Activated T-helper 1 cell treated with anti-CD3 and anti-CD28 coated beads, Interleukin-12 subunit alpha, Interleukin-12 subunit beta, Interleukin-2, Interleukin-4 antibody, amounts not matched to agents 30 ng/mL and 10 ng/mL and 1 ng/mL, durations not matched to agents 14 hours and 24 hours and 36 hours (primary cell): ENCODE data around the gene PROB1. TPM values are rescaled to one million over a fixed set of nuclear protein-coding genes. Genes with fewer than 3 reads are reported as not detected.
A peak's percentile ranks its signal among the peaks of the same experiment; 100 is the strongest.
"Not testable (repeated sequence)": the region's sequence is repeated elsewhere in the genome, so short reads cannot be mapped to it uniquely, and the experiment has no call there.

Experiments
- DNase-seq: peaks from one replicate; pipeline ENCODE4 v3.0.0; 2021; ENCODE audit warnings: low spot score
- H3K27ac Mint-ChIP-seq: one replicate; pipeline ENCODE4 v1.8.0; 2021; ENCODE audit warnings: mild to moderate bottlenecking, mixed read lengths
- H3K27me3 Mint-ChIP-seq: one replicate; pipeline ENCODE4 v1.8.0; 2022; ENCODE audit warnings: mild to moderate bottlenecking, moderate library complexity, mixed read lengths; ENCODE audit not compliant: insufficient read depth
- H3K36me3 Mint-ChIP-seq: one replicate; pipeline ENCODE4 v1.8.0; 2021; ENCODE audit warnings: low read depth, mixed read lengths
- H3K4me1 Mint-ChIP-seq: one replicate; pipeline ENCODE4 v1.8.0; 2021; ENCODE audit warnings: low read depth, mixed read lengths
- H3K4me3 Mint-ChIP-seq: one replicate; pipeline ENCODE4 v1.8.0; 2021; ENCODE audit warnings: mild to moderate bottlenecking, moderate library complexity, mixed read lengths
- H3K9me3 Mint-ChIP-seq: one replicate; pipeline ENCODE4 v1.8.0; 2021; ENCODE audit warnings: mixed read lengths
- intact Hi-C: fragments of 100-400 bp; cut with micrococcal nuclease; formaldehyde crosslinking; loops from one replicate; pipeline ENCODE4 v1.15.1; 2024
- total RNA-seq: library from RNA; stranded (reverse); gene quantifications from 2 replicates; pipeline ENCODE4 v1.2.3, GENCODE V29; 2022

Gene PROB1
- total RNA-seq, 1 donor from 2014 or later, result 9.3 TPM

DNA sequence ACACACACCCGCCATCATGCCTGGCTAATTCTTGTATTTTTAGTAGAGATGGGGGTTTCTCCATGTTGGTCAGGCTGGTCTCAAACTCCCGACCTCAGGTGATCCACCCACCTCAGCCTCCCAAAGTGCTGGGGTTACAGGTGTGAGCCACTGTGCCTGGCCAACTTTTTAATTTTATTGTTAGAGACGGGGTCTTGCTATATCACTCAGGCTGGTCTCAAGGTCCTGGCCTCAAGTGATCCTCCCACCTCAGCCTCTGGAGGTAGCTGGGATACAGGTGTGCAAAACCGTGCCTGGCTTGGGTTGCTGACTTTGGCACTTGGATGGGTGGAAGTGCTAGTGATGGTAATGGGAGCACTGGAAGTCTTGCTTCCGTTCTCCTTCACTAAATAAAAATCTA is 14.2 kb upstream of the PROB1 start:
- DNase-seq, H3K9me3 Mint-ChIP-seq, H3K4me3 Mint-ChIP-seq, intact Hi-C loops, H3K27me3 Mint-ChIP-seq, H3K27ac Mint-ChIP-seq: not testable (repeated sequence)
- peaks cover 53% of the 10 kb centered on the region for H3K4me1 Mint-ChIP-seq
- peaks cover 25% of the 10 kb centered on the region for H3K36me3 Mint-ChIP-seq

DNA sequence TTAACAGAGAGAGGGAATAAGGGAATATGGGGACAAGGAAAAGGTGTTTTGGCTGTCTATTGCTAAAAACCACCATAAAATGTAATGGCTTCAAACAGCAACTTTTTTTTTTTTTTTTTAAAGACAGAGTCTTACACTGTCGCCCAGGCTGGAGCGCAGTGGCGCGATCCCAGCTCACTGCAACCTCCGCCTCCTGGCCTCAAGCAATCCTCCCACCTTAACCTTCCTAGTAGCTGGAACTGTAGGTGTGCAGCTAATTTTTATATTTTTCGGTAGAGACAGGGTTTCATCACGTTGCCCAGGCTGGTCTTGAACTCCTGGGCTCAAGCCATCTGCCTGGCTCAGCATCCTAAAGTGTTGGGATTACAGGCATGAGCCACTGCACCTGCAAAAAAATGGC is 13.3 kb upstream of the PROB1 start:
- intact Hi-C loops, result no loop called here
- no peak for DNase-seq
- Mint-ChIP-seq H3K9me3 (no peaks in the 10 kb centered on the region), H3K27ac (no peak overlapping the region), H3K36me3 (peaks cover 17% of the 10 kb centered on the region), H3K4me3 (no peak overlapping the region), H3K27me3 (no peaks in the 10 kb centered on the region), H3K4me1 (peaks cover 53% of the 10 kb centered on the region)

DNA sequence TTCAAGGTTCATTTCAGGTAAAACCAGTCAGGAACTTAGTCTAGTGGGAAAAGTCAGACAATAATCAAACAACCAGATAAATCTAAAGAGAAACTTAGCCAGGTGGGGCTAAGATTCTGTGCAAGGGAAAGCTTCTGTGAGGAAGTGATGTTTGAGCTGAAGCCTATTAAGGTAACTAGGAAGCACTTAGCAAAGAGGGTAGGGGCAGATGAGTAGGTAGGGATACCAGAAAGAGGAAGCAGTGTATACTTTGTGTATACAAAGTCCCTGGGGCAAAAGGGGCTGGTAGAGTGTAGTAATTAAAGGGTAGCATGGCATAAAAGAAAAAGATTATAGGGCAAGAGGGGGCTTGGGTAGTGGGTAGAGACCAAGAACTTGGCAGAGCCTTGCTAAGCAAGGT is 12.6 kb upstream of the PROB1 start:
- Mint-ChIP-seq H3K36me3 (peaks cover 11% of the 10 kb centered on the region), H3K27ac (no peak overlapping the region)

DNA sequence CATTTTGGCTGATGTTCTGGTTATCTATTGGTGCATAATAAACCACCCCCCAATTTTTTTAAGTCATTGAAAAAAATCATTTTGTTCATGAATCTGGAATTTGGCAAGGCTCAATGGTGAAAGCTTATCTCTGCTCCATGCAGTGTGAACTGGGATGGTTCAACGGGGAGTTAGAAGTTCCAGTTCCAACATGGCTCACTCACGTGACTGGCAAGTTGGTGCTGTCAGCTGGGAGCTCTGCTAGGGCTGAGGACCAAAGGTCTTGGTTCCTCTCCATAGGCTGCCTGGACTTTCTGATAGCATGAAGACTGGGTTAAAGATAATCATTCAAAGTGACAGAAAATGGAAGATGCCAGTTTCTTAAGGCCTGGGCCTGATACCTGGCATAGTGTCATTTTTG is 12.1 kb upstream of the PROB1 start:
- H3K27me3 Mint-ChIP-seq, result no peaks in the 10 kb centered on the region
- H3K9me3 Mint-ChIP-seq, result no peaks in the 10 kb centered on the region
- no peak overlapping the region for H3K4me3 Mint-ChIP-seq
- H3K4me1 Mint-ChIP-seq, result peaks cover 52% of the 10 kb centered on the region
- H3K27ac Mint-ChIP-seq, result no peak overlapping the region
- intact Hi-C loops, result no loop called here
- peaks cover 6% of the 10 kb centered on the region for H3K36me3 Mint-ChIP-seq
- DNase-seq, result no peak

More for the DNA sequence above, 12.6 kb upstream of the PROB1 start:
- intact Hi-C loops, result no loop called here
- DNase-seq, result no peak
- Mint-ChIP-seq H3K4me3 (no peak overlapping the region), H3K27me3 (no peaks in the 10 kb centered on the region), H3K4me1 (peaks cover 53% of the 10 kb centered on the region), H3K9me3 (no peaks in the 10 kb centered on the region)

DNA sequence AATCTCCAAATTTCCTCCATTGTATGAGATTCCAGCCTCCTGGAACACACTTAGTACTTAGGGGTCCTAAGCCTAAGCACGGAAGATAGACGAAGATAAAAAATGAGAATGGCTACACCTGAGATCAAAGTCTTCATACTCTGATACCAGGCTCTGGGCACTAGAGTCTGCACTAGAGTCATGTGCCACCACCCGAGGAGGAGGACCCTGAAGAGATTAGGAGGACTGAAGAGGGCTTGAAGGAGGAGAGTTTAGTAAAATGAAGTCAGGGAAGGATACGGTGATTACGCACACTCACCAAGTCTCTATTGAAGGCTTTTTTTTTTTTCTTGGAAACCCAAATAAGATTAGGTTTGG is 9.6 kb upstream of the PROB1 start:
- peak overlapping the region; percentile 100 for H3K27ac Mint-ChIP-seq
- peak overlapping the region; percentile 91 for H3K4me3 Mint-ChIP-seq
- H3K4me1 Mint-ChIP-seq, result peaks cover 42% of the 10 kb centered on the region
- H3K27me3 Mint-ChIP-seq, result no peaks in the 10 kb centered on the region
- intact Hi-C loops, result loop anchor here (1.0 to 5.0 kb wide), 11 partner anchors 11 to 1072 kb away; partner anchors contain the start of genes CDC25C, DNAJC18, EGR1 and ETF1
- H3K9me3 Mint-ChIP-seq, result no peaks in the 10 kb centered on the region
- H3K36me3 Mint-ChIP-seq, result peaks cover 3% of the 10 kb centered on the region
- DNase-seq, result no peak

DNA sequence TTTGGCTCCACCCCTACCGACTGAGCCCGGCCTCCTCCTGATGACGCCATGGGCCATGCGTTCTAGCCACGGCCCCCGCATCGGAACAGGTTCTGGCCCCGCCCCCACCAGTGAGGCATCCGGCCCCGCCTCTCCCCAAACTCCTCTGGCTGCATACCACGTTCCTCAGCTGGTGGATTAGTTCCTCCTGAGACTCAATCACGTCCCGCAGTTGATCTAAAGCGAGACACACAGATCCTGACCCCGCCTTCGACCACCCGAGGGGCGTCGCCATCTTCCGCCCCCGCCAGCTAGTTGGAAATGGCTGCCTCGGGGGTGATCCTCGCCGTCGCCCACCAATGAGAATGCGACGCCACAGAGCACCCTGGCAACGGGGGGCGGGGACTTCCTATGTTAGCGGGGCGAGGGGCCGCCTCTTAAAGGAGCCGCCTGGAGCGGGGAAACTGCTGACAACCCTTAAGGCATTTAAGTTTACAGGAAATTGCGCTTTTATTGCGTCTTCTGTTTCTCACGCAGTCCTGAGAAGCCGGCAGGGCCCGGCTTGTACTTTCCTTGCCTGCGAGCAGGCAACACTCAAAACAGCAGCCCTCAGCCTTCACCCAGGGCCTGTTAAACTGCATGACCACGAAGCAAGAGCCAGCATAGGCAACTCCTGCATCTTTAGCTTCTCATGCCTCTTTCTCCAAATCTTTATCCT is 9.0 kb upstream of the PROB1 start, which contains the start of gene SPATA24:
TSS of gene SPATA24 (minus strand) at position 303 of the 697 bp plus-strand sequence. CDS start at position 274, 29 bp downstream.
- peak within 1 kb of the TSS; percentile 100 for H3K27ac Mint-ChIP-seq
- intact Hi-C loops, result loop anchor here (1.0 to 5.0 kb wide), 12 partner anchors 11 to 1072 kb away; partner anchors contain the start of genes CDC25C, DNAJC18, EGR1 and ETF1
- H3K36me3 Mint-ChIP-seq, result peaks cover 3% of the 10 kb centered on the region
- no peaks in the 10 kb centered on the region for H3K9me3 Mint-ChIP-seq
- peak within 1 kb of the TSS; percentile 91 for H3K4me3 Mint-ChIP-seq
- H3K27me3 Mint-ChIP-seq, result no peaks in the 10 kb centered on the region
- peak; percentile 98 for DNase-seq
- peaks cover 47% of the 10 kb centered on the region for H3K4me1 Mint-ChIP-seq

DNA sequence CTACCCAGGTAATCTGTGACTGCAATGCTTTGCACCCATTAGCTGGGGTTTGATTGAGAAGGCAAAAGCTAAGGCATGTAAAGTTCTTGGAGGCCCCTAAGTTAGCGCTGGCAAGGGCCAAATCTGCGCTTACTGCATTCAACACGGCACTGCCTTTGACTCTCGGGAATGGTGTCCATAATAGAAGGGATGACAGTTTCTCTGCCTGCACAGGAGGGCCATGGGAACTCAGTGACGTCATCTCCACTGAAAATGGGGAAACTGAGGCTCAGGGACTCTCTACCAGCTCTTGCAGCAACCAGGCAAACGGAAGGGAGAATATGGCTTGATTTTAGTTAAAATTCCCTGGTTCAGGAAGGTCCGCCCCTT is 8.5 kb upstream of the PROB1 start:
- Mint-ChIP-seq H3K36me3 (peaks cover 3% of the 10 kb centered on the region), H3K4me3 (peak overlapping the region; percentile 91), H3K4me1 (peaks cover 47% of the 10 kb centered on the region), H3K27me3 (no peaks in the 10 kb centered on the region), H3K27ac (peak overlapping the region; percentile 100), H3K9me3 (no peaks in the 10 kb centered on the region)
- DNase-seq, result no peak
- intact Hi-C loops, result loop anchor here (1.0 to 5.0 kb wide), 3 partner anchors 936 to 1071 kb away; partner anchors contain the start of genes CDC25C, EGR1 and REEP2

DNA sequence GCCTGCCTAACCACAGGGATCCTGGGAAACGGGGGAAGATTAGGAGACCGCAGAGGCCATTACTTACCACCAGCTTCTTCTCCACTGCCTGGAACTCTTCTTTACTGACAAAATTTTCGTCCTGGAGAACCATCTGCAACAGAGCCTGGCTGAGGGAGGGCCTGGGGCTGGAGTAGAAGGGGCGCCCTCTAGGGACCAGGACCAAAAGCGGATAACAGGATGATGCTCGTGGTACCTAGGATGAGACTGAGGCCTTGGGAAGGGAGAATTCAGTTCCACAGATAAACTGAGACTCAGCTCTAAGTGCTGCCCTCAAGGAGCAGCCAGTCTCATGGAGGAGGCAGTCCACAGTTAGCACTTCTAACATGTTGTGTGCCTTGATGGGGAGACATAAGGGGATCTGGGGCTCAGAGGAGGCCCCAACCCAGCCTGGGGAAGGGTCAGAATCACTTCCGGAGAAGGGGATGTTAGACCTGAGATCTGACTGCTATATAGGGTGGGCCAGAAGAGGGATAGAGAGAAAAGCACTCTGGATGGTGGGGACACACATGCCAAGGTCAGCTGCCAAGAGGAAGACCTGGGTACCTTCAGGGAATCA is 7.8 kb upstream of the PROB1 start:
- peak overlapping the region; percentile 91 for H3K4me3 Mint-ChIP-seq
- H3K9me3 Mint-ChIP-seq, result no peaks in the 10 kb centered on the region
- H3K27ac Mint-ChIP-seq, result peak overlapping the region; percentile 100
- peaks cover 43% of the 10 kb centered on the region for H3K4me1 Mint-ChIP-seq
- H3K36me3 Mint-ChIP-seq, result peaks cover 1% of the 10 kb centered on the region
- intact Hi-C loops, result loop anchor here (1.0 to 5.0 kb wide), 3 partner anchors 935 to 1070 kb away; partner anchors contain the start of genes CDC25C, EGR1 and REEP2
- H3K27me3 Mint-ChIP-seq, result no peaks in the 10 kb centered on the region
- DNase-seq, result no peak

DNA sequence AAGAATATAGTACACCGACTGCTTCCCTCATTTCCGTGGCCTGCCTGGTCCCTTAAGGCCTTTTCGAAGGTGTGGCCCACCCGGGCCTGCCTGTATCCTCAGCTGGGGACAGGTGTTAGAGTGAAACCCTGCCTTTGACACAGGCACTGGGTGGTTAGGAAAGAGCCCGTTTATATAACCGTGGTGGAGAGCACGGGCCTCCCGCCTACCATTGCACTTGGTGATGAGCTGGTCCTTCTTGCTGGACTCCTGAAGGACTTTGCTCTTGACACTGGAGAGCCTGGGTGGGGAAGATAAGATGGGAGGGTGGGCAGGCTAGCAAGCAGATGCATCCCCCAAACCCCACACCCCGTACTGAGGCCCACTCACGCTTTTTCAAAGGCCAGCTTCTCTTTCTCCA is 6.6 kb upstream of the PROB1 start:
- Mint-ChIP-seq H3K4me1 (peaks cover 43% of the 10 kb centered on the region), H3K9me3 (no peaks in the 10 kb centered on the region), H3K4me3 (no peak overlapping the region), H3K36me3 (peaks cover 6% of the 10 kb centered on the region), H3K27me3 (no peaks in the 10 kb centered on the region), H3K27ac (no peak overlapping the region)
- intact Hi-C loops, result loop anchor here (5.0 kb wide), 2 partner anchors 934 to 1069 kb away; partner anchors contain the start of genes CDC25C and EGR1
- DNase-seq, result no peak

DNA sequence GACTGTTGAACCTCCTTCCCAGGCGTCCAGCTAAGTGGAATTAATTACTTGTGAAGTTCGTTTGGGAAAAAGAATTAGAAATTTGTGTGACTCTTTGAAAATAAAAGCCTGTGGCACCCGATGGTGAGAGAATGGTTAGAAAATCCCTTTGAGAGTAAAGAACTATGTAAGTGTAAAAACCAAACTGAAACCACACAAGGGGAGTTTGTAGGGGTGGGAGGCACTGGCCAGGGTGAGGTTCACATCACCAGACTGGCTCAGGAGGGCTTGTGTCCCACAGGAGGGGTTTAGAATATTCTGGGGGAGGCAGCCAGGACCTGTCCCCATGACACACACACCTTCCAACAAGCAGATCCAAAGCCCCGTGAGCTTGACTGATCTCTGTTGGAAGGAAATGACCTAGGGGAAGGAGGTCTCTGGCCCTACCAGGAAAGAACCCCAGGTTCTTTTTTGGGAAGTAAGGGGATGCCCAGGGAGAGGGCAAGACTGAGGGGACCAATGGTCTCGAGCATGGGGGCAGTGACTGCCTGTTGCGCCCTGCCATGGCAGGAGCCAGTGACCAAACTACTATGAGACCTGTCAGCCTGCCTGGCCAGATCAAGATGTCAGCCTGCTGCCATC is 4.7 kb upstream of the PROB1 start:
- Mint-ChIP-seq H3K9me3 (no peaks in the 10 kb centered on the region), H3K4me3 (no peak overlapping the region), H3K27ac (peak overlapping the region; percentile 24), H3K27me3 (no peaks in the 10 kb centered on the region), H3K4me1 (peaks cover 53% of the 10 kb centered on the region), H3K36me3 (peaks cover 9% of the 10 kb centered on the region)
- intact Hi-C loops, result loop anchor here (5.0 kb wide), 2 partner anchors 932 to 1067 kb away; partner anchors contain the start of genes CDC25C and EGR1
- DNase-seq, result no peak

DNA sequence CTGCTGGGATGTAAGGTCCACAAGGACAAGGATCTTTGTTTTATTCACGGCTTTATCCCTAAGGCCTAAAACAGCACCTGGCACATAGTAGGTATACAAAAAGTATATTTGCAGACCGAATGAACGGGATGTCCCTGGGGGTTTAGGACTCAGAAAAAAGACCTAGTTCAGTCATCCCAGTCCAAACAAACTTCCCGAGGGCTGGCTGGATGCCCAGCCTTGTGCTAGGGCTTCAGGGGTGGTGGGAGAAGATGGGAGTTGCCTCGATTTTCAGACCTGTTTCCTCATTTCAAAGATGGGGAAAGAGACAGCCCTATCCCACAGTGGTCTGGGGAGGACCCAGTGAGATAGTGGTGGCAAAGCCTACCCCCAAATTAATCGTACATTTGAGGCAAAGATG is 3.0 kb upstream of the PROB1 start:
- Mint-ChIP-seq H3K27me3 (no peaks in the 10 kb centered on the region), H3K4me1 (peaks cover 36% of the 10 kb centered on the region), H3K27ac (peak overlapping the region; percentile 31), H3K4me3 (no peak overlapping the region), H3K36me3 (peaks cover 9% of the 10 kb centered on the region), H3K9me3 (no peaks in the 10 kb centered on the region)
- no peak for DNase-seq
- intact Hi-C loops, result no loop called here

DNA sequence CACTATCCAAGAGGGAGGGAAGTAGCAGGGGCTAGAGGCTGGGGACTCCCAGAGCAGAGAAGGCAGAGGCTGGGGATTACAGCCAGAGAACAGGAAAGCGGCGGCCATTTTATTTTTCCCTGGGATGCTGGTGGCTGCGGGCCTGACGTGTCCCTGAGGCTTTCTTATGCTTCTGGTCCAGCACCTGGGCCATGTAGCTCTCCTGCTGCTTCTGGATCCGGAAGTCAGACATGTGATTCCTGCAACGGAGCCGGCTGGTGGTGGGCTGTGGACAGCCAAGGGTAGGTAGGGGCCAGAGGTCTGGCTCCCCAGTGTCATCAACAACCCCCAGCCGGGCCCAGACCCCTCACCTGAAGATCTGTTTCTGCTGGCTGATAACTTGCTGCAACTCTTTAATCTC is 1.8 kb upstream of the PROB1 start:
- H3K36me3 Mint-ChIP-seq, result peaks cover 11% of the 10 kb centered on the region
- peak overlapping the region; percentile 53 for H3K4me3 Mint-ChIP-seq
- no peaks in the 10 kb centered on the region for H3K9me3 Mint-ChIP-seq
- H3K27me3 Mint-ChIP-seq, result no peaks in the 10 kb centered on the region
- no peak for DNase-seq
- intact Hi-C loops, result no loop called here
- peaks cover 33% of the 10 kb centered on the region for H3K4me1 Mint-ChIP-seq
- H3K27ac Mint-ChIP-seq, result peak overlapping the region; percentile 54
